ENCODE data around the gene TAS2R10.
"Not testable (repeated sequence)": the region's sequence is repeated elsewhere in the genome, so short reads cannot be mapped to it uniquely, and the experiment has no call there.

Gene TAS2R10

GRCh38 chr12:10826258-10826657 lies at the start of gene TAS2R10:
TSS of gene TAS2R10 (minus strand) at chr12:10826358. CDS start at chr12:10826269, 89 bp downstream.
- DNase-seq = no peak

DNA sequence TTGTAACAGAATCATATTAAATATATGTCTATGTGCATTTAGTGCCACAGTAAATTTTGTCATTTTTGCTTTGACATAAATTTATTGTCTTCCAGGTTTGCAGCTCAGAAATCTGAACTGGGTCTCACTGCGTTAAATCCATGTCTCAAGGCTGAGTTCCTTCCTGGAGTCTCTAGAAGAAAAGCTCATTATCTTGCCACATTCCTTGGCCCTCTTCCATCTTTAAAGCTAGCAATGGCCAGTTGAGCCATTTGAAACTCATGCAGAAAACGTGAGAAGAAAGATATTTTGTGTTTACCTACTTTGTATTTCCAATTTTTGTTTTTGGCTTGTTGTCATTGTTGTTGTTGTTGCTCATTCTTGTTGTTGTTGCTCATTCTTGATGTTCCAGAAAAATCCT lies 47.2 kb upstream of the TAS2R10 start:
- DNase-seq = no peak

DNA sequence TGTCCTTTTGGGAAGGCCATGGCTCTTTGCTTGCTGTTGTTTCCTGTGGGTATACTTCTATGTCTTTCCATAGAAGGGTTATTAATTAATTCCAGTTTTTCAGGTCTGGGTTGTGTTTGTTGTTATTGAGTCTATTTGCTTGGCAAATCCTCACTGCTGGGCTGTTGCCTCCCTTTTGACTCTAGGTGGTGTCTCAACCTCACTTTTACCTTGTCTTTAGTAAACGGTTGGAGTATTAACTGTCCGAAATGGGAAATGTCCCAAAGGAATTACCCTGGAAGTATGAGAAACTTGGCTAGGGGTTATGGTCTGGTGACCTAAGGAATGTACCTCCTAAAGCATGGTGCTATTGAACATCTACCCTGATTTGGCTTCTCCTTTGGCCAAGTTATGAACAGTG lies 41.2 kb upstream of the TAS2R10 start:
- DNase-seq = no peak

DNA sequence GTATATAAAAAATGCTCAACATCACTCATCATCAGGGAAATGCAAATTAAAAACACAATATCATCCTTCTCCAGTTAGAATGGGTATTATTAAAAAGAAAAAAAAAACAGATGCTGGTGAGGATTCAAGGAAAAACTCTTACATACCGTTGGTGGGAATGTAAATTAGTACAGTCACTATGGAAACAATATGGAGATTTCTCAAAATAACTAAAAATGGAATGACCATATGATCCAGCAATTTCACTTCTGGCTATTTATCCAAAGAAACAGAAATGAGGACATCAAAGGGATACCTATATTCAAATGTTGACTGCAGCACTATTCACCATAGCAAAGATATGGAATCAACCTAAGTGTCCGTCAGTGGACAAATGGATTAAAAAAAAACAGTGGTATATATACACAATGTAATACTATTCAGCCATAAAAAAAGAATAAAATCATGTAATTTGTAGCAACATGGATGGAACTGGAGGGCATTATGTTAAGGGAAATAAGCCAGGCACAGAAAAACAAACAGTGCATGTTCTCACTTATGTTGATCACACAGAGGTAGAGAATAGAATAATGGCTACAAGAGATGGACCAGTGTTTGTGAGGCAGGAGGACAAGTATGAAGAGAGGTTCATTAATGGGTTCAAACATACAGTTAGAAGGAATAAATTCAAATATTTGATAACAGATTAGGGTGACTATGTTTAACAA lies 37.5 kb upstream of the TAS2R10 start:
- no peak for DNase-seq

GRCh38 chr12:10861366-10861765 lies 35.2 kb upstream of the TAS2R10 start:
- no peak for DNase-seq

DNA sequence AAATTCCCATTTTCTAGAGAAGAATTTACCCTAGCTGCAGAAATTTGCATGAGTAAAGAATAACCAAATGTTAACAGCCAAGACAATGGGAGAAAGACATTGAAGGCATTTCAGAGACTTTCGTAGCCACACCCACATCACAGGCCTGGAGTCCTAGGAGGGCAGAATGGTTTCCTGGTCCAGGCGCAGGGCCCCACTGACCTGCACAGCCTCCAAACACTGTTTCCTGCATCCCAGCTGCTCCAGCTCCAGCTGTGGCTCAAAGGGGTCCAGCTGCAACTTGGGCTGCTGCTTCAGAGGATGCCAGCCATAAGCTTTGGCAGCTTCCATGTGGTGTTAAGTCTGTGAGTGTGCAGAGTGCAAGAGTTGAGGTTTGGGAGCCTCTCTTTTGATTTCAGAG lies 29.6 kb upstream of the TAS2R10 start:
- DNase-seq = no peak

- no peak for DNase-seq
Observed at GRCh38 chr12:10853776-10854175, 27.6 kb upstream of the TAS2R10 start.

DNA sequence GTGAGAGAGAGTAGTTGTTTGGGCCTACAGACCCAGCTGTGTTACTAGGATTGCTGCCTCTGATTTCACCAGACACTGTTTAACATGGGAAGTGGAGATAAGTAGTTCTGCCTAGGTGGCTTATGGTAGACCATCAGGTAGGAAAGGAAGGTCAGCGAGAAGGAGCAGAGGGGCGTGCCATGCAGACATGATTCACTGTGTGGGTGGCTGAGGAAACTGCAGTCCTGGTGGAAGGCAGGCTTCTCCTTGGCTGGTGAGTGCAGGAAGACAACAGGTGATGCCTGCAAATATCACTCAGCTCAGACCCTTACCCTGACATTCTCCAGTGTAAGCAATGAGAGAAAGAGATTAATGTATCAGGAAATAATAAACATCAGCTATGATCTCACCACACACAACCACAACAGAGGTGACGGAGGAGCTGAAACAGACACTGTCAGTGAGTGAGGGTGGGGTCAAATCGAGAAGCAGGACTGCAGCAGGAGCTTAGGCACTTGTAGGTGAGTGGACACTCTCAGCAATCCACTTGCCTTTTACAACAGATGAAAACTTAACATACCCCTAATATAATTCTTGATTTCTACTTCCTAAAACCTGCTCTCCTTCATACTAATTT lies 25.2 kb upstream of the TAS2R10 start:
- no peak for DNase-seq

DNA sequence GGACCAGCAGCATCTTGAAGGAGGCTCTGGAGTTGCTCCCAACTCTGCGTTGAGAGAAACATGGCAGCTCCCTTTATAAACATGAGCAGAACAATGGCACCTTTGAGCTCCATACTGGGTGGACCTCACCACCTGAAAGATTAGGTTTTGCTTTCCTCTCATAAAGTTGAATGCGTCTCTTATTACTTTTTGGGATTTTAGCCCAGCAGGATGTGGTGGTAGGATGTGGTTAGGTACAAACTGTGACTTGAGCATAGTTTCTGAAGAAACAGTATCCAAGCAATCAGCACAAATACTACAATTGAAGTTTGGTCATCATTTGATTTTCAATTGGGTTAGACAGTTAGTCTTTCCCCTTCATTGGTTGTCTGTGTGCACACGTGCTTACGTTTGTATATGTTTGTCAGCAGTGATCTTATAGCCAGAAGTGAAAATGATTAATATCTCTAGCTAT lies 23.3 kb upstream of the TAS2R10 start, which contains the start of gene PRR4:
Gene PRR4, minus strand, starts transcription at position 51 of the 454 bp plus-strand sequence. Its CDS starts 38 bp downstream, at position 13.
- DNase-seq = no peak

DNA sequence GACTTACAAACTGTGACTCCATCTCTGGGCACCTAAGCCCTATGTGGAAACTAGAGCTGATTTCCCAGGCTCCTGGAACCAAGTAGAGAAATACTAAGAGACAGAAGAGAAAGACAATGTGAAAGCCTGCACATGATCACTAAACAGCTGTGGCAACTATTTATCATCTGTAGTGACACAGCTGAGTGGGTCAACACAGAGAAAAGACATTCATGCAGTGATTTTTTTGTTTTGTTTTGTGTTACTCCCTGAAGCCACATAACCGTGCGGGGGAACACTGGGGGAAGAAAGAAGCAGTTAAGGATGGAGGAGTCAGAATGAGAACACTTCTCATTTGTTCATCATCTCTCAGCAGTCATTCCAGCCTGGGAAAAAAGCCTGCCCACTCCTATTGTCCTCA lies 21.6 kb upstream of the TAS2R10 start:
- no peak for DNase-seq

DNA sequence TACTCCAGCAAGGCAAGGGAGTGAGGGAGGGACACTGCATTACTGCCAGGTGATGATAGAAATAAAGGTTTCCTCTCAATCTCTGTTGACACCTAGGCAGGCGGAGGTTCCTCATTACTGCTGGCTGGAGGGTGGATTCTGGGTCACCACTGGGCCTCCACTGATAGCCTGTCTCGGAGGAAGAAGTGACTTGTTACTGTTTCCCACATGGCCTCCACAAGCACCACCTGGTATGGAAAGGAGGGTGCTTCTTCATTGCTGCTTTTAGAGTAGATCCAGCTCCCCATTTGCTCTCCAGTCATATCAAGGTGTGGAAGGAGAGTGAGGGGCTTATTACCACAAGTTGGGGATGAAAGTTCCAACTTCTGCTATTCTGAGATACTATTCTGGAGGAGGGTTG lies 16.7 kb upstream of the TAS2R10 start:
- DNase-seq = no peak

DNA sequence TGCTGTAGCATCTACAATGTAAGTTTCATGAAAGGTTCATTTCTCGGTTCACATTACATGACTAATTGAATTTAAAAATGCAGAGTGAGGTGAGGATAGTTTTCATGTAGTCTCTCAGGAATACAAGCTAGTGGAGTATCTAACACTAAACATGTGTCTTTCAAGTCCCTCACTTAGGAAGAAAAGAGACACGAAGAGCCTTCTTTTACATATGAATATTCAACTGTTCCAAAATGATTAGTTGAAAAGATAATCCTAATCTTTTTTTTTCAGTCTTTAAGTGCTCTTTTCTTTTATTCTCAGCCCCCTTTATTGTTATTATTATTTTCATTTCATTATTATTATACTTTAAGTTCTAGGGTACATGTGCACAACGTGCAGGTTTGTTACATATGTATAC lies 12.3 kb upstream of the TAS2R10 start:
- no peak for DNase-seq

- DNase-seq = no peak
Observed at GRCh38 chr12:10829994-10830393, 3.8 kb upstream of the TAS2R10 start.

- DNase-seq = no peak
Observed at GRCh38 chr12:10824957-10825356, 1.2 kb downstream of the TAS2R10 start.

DNA sequence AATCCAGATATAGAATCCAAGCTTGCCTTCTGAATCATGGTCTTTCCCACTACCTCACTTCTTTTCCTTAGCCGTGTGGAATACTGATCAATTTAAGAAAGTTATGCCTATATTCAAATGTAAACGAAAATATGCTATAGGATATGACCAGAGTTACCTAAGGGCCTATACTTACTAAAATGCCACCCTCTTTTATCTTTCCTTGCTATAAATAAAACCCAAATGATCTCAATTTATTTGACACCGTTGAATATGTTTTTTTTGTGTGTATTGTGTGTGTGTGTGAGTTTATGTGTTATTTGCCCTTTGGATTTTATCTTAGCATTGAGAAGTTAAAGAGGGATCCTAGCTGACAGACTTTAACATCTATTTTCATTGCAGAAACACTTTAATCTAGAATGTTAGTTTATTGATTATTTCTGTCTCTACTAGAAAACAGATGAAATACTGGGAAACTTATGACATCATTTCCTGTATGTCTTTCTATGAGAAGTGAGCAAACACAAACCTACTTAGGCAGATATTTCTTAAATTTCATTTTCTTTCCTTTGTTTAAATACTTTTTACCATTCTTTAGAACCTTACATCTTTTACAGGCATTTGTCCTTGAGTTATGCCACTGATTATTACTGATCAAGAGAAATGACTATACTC lies 14.1 kb downstream of the TAS2R10 start:
- DNase-seq = no peak

GRCh38 chr12:10810068-10810467 lies 16.1 kb downstream of the TAS2R10 start, which contains the start of gene TAS2R9:
TSS of gene TAS2R9 (minus strand) at chr12:10810168. CDS start at chr12:10810075, 93 bp downstream.
- no peak for DNase-seq

DNA sequence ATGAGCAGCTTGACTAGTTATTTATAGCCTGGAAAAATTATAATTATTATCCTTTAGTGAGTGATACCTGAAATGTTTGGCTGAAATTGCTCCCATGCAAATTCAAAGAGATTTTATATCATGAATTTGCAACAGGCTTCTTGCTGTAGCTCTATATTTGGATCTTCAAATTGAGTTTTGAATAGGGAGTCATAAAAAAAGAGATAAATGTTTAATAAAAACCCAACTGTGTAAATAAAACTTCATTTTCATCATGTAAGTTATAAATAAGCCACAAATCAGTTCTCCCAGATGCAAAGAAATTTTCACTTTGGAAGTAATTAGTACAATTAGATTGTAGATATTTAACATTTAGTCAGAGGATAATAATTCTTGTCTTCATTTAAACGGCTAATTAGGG lies 19.0 kb downstream of the TAS2R10 start, which contains the start of gene TAS2R8:
Gene TAS2R8, minus strand, starts transcription at position 101 of the 400 bp plus-strand sequence. CDS start 306 bp downstream, outside the sequence.
- DNase-seq = no peak

DNA sequence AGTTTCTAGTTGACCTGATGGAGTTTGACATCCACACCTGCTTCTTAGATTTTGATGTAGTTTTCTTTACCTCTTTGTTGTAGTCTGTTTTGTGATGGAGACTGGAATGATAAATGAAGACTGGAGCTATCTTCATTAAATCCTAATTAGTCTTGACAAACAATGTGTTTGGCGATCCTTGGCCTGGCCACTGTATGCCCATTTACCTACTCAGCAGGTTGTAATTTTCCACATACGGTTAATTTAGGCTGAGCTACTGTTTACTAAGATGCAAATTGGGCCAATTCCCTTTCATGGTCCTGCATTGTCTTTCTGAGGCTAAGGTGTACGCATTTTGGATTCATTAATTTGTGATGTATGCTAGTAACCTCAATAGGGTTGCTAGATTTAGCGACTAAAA lies 23.6 kb downstream of the TAS2R10 start, which contains the start of gene TAS2R7:
Gene TAS2R7, minus strand, starts transcription at position 41 of the 400 bp plus-strand sequence. CDS start 57 bp downstream, outside the sequence.
- no peak for DNase-seq

GRCh38 chr12:10801741-10802140 lies 24.4 kb downstream of the TAS2R10 start:
- DNase-seq = no peak

DNA sequence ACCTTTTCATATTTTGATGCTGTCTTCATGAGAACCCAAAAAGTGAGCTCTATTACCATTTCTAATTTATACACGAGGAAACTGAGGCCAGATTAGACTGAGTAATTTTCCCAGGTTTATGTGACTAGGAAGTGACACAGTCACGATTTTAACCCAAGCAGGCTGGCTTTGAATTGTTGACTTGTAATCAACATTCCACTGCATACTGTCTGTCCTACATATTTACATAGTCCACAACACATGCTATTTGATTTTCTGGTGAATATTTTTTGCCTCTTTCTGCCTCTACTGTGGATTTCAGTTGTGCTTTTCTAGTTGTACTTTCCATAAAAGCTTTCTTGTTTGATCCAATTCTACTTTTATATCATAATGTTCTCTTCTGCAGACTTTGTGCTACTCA lies 31.9 kb downstream of the TAS2R10 start:
- no peak for DNase-seq

DNA sequence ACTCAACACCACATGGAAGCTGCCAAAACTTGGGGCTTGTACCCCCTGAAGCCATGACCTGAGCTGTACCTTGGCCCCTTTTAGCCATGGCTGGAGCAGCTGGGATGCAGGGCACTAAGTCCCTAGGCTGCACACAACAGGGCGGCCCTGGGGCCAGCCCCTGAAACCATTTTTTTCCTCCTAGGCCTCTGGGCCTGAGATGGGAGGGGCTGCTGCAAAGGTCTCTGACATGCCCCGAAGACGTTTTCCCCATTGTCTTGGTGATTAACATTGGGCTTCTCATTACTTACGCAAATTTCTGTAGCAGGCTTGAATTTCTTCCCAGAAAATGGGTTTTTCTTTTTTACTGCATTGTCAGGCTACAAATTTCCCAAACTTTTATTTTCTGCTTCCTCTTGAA lies 34.4 kb downstream of the TAS2R10 start:
- not testable (repeated sequence) for DNase-seq

DNA sequence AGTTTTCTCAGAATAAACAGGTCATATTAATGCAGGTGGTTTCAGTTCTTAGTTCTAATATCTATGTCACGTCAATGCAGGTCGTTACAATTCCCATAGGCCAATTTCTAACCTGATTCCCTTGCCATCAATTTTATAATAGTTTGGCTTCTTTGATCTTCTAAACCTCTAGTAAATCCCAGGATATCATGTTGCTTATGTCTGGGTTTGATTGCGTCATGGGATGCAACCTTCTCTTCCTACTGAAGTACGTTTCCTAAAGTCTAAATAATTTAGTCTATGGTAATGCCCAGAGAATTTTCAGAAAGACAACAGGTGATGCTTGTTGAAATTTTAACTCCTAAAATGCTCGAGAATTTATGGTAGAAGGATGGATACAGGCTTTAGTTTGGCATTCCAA lies 42.9 kb downstream of the TAS2R10 start:
- DNase-seq = no peak

DNA sequence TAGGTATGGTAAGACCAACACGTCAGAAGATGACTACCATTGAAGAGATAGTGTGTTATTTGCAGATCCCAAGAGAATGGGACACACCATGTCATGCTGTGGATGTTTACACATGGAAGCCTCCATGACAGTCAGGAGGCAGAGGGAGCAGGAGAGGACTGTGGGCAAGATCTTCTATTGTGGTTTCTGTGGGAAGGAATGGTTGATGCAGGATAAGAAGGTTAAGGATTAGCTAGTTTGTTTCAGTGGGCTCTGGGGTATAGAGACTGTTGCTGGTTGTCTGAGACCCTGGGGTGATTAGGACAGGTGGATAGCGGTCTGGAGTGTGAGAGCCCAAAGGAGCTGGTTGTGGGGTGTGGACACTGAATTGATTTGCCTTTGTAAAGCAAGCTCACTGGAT lies 47.1 kb downstream of the TAS2R10 start:
- no peak for DNase-seq
